GM21390 (cell line): ENCODE results near the gene KRTAP10-4.
"Not testable (repeated sequence)": the region's sequence is repeated elsewhere in the genome, so short reads cannot be mapped to it uniquely, and the experiment has no call there.

Experiments used
- ATAC-seq: cut with Tn5 transposase; IDR thresholded peaks from one replicate; pipeline ENCODE4 v1.9.1; 2021; ENCODE audit not compliant: unreplicated experiment

The KRTAP10-4 gene

DNA sequence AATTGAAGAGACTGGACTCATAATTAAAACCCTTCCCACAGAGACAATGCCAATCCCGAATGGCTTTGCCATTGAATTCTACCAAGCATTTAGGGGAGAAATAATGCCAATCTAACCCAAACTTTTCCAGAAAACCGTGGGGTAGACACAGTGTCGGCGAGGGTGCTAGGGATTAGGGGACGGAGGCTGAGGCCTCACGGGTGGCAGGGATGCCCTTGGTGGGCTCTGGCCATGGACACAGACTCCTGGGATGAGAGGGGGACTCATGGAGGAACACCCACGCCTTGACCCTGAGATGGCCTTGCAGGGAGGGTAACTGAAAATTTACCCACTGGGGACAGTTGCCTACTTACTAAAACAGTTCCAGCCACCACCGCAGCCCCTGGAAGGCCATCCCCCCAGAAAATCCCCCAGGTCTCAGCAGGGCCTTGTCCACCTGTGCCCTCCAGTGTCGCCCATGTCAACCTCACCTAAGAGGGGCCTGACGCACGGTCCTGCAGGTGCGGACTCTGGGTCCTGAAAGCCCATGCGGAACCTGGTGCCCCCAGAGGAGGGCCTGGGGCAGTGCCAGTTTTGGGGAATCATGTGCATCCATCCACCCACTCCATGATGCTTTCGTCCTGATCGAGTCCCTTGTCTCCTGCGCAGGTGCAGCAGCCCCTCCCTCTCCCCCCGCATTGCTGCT is 5.0 kb downstream of the KRTAP10-4 start:
- no peak for ATAC-seq

GRCh38 chr21:44579056-44579832 is 5.7 kb downstream of the KRTAP10-4 start:
- no peak for ATAC-seq

GRCh38 chr21:44579833-44580144 is 6.3 kb downstream of the KRTAP10-4 start:
- no peak for ATAC-seq

- not testable (repeated sequence) for ATAC-seq
Observed at GRCh38 chr21:44580231-44580821, 6.8 kb downstream of the KRTAP10-4 start, which contains the start of gene KRTAP10-5. TSS of gene KRTAP10-5 (minus strand) at chr21:44580604. CDS start at chr21:44580578, 26 bp downstream.

- ATAC-seq, result no peak
Observed at GRCh38 chr21:44581158-44581557, 7.6 kb downstream of the KRTAP10-4 start.

DNA sequence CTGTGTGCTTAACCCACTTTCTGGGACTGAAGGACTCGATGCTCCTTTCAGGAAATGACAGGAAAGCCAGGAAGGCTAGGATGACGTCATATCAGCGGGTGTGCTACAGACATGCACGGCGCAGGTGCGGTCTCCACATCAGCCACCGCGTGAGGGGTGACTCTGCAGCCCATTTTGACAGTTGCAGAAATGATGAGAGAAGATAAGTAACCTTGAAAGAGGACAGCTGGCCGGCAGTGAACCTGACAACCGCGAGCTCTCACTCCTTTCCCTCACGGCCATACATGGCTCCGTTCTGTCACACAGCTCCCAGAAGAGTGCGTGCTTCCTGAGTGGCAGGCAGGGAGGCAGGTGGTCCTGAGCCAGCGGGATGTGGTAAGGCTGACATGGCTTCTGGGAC is 8.5 kb downstream of the KRTAP10-4 start:
- ATAC-seq, result no peak

DNA sequence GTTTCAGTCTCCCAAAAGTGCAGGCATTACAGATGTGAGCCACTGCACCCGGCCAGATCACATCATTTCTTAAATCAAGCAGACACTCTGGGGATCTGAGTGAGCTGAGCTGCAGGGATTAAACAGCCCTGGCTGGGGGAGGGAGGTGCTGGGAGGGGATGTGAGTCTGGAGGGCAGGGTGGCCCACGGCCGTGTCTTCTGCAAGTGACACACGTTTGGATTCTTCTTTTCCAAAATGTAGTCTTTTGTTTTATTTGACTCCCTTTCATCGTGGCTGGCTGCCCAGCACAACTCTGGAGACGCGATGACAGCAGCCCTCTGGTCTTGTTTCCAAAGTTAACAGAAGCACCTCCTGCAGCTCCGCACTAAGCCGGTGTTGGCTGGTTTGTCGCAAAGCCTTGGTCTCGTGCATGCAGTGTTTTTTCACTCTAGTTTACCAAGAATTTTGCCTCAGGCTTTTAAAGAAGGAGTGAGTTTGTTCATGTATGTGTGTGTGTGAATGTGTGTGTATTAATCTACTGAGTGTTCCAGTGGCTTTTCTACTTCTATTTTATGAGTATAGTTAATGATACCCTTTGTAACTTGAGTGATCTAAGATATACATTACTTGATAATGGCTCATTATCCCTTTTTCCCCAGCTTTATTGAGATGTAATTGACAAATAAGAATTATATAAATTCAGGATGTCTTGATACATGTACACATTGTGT is 9.7 kb downstream of the KRTAP10-4 start:
- ATAC-seq, result no peak

GRCh38 chr21:44583800-44584147 is 10.2 kb downstream of the KRTAP10-4 start:
- ATAC-seq, result no peak

DNA sequence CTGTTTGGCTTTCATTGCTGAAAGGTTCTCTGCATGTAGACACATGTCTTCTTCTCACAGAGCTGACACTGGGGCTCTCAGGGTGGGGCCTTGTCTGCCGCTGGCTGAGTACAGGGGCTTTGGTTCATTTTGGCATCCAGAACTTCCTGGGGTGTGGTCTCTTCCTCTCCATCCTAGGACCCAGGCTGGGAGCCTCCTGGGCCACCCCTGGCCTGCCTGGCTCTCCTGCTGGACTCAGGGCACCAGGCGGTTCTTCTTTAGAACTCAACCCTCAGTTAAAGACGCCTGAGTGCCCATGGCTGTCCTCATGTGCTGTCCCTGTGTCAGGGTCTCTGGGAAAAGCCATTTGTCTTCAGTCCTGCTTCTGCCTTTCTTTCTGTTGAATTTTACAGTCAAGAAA is 12.4 kb downstream of the KRTAP10-4 start:
- no peak for ATAC-seq

DNA sequence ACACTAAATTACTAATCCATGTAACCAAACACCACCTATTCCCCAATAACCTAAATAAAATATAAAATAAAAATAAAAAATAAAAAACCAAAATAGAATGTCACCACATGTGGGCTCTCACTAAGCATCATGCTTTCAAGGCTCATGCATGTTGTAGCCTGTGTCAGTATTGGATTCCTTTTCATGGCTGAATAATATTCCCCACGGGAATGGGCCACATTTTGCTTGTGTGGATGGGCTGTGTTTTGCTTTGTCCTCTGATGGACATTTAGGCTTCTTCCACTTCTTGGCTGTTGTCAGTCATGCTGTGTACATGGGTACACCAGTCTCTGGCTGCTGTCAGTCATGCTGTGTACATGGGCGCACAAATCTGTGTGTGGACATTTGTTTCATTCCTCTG is 15.6 kb downstream of the KRTAP10-4 start:
- no peak for ATAC-seq

DNA sequence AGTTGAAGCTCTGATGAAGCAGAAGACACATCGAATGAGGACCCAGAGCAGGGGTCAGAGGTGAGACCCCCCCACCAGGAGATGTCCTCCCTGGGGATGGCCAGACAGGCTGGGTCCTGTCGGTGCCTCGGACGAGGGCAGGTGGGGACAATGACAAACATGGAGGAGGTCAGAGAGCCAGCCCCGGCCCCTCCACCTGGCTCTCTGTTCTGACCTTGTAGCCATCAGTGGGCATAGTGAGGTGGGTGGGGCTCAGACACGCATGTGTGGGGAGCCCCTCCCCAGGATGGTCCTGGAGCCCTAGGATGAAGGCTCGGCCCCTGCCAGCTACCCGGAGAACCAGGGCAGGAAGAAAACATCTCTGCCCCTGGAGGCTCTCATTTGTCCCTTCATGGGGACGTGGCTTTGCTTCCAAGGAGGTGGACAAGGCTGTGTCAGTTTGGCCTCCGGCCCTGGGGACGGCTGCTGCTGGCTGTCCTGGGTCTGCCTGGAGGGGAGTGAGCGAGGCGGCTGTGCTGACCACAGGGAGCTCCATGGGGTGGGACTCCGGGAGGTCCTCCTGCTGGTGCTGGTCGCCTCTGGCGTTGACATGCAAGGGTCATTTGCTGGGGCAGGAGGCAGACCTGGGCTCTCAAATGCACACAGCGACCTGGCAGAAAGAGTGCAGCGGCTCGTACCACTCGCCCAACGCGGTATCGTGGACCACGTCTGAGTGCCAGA is 16.2 kb downstream of the KRTAP10-4 start:
- no peak for ATAC-seq

DNA sequence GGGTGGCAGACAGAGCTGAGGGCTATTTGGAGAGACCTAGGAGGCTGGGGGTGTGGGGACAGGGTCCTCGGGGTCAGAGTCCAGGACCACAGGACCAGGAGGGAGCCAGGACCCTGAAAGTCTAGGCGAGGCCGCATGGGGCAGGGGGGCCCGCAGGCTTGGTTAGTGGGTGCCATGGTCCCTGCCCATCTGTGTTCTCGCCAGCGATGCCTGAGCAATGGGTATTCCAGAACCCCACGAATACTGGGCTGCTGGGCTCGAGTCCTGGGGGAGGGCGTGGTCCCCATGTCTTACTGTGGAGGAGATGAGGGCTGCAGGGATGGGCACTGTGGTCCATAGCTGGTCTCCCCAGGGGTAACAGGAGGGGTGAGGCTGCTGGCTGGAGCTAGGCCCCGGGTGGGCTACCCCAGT is 16.8 kb downstream of the KRTAP10-4 start:
- no peak for ATAC-seq

- ATAC-seq, result not testable (repeated sequence)
Observed at GRCh38 chr21:44590897-44591800, 17.6 kb downstream of the KRTAP10-4 start.

DNA sequence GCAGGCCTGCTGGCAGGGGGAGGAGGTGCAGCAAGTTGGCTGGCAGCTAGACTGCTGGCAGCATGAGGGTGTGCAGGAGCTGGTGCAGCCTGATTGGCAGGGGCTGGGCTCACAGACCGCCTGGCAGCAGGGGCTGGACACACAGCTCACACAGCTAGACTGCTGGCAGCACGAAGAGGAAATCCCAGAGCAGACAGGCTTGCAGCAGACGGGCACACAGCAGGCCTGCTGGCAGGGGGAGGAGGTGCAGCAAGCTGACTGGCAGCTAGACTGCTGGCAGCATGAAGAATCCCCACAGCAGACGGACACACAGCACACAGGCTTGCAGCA is 18.2 kb downstream of the KRTAP10-4 start:
- not testable (repeated sequence) for ATAC-seq

DNA sequence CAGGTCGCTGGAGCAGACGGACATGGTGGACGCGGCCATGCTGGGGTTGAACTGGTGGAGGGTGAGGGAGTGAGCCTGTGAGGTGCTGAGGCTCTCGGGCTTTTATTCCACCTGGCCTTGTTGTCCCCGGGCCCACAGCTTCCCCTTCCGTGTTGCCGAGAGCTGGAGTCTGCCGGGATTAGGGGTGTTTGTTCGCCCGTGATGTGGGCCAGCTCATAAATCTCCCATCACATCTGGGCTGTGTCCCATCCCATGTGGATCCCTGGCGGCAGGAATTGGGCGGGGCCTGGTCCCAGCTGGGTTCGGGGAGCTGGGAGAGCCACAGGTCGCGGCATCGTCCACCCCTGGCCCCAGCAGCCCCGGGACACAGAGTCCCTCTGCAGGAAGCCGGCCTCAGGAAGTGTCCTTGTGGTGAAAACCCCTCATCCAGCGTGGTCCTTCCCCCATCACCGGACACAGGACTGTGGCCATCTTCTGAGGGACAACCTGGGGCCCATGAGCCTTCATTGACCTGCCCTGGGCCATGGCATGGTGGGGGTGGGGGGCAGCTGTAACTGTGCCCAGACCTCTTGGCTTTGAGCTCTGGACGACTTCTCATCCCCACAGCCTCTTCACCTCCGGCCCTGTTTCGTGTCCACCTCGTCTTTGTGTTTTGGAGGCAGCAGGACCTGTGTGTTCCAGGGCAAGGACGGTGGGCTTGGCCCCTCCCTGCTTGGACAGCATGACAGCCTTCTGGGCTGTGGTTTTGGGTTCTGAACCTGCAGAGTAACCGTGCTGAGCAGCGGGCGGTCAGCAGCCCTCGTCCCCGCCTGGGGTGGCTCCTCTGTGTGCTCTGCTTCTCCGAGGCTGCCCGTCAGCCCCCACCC is 19.1 kb downstream of the KRTAP10-4 start, which contains the start of gene KRTAP10-6:
Gene KRTAP10-6 (minus strand): TSS at position 60 of the 866 bp plus-strand sequence. CDS start 21 bp downstream, at position 39.
- ATAC-seq, result no peak

DNA sequence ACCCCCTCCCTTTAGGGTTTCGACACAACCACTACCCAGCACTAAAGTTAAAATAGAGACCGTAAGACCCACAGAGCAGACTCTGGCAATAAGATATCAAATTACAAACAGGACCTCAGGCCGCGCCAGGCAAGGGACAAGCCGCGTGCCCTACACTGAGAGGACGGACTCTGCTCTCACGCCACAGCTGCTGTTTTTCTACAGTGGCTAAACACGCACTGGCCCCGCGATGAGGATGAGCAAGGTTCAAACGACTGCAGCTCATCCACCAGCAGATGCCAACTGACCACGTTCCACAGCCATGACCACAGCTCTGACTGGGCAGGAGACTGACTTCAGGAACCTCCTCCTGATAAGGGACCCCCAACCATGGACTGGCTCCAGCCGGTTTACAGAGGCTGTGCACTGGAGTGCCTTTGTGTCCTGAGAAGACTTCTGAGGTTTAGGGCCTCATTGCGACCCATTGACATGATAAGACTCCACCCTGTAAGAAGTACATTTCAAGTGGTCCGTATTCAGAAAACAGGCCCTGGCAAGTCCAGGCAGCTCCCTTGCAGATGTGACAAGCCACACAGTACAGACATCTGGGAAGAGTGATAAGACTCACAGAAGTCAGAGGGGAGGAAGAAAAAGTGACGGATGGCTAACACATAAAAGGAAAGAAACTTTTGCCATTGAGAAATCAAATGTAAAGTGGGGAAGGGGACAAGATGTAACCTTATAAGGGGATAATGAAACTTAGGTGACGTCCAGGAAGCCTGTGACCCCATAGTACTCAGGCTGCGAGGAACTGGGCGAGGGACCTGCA is 20.3 kb downstream of the KRTAP10-4 start:
- ATAC-seq, result no peak

DNA sequence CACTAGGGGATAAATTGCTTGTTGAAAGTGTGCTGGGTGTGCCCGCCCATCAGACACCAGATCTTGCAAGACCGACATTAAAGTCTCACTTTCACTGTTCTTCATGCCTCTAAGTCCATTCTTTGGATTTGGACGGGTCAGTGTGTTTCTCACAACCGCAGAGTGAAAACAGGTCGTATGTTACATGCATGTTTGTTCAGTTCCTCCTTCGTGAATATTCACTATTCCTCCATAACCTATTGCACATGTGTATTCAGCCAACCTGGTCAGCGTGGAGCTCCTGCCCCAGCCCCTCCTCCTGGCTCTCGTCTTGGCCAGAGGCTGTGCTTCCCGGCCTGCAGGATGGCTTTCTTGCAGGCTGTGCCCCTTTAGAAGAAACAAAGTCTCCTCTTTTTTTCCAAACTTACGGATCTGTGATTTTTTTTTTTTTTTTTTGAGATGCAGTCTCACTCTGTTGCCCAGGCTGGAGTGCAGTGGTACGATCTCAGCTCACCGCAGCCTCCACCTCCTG is 20.9 kb downstream of the KRTAP10-4 start:
- no peak for ATAC-seq

- no peak for ATAC-seq
Observed at GRCh38 chr21:44595524-44595923, 22.0 kb downstream of the KRTAP10-4 start.
